A549 (cell line): Measurements from ENCODE around the gene ENHO.

ENCODE experiments used
- CEBPB ChIP-seq, 2 experiments: fragments of >200 bp in 1 of 2; sonication (Bioruptor Twin) in 1 of 2; formaldehyde crosslinking in 1 of 2; IDR thresholded peaks; 2 replicates each; pipeline ENCODE4 v1.6.1; 2012 to 2016
- CHD2 ChIP-seq: fragments of 150-350 bp; IDR thresholded peaks from 2 replicates; pipeline ENCODE4 v1.6.1; 2014; ENCODE audit warnings: low read length; ENCODE audit not compliant: partially characterized antibody
- CTCF ChIP-seq: fragments of >200 bp; sonication (Bioruptor Twin); formaldehyde crosslinking; IDR thresholded peaks from 3 replicates; pipeline ENCODE4 v1.5.1; 2016

- no peak for TF ChIP-seq CTCF
- no peak for TF ChIP-seq CHD2
- no peak for TF ChIP-seq CEBPB (IDR thresholded peaks at IDR 0.05)
These were observed at the start of gene ENHO for GRCh38 chr9:34522971-34523797.
